Tongue (tissue), 2 donors: Measurements from ENCODE around the gene COL4A3. TPM values are rescaled to one million over a fixed set of nuclear protein-coding genes. Genes with fewer than 3 reads are reported as not detected.

ENCODE experiments used
- DNase-seq: peaks from one replicate; pipeline ENCODE4 v3.0.0-alpha.2; 2015
- total RNA-seq: library from RNA; depleted of rRNA; stranded (reverse); fragments of >200 nt; gene quantifications from one replicate; pipeline ENCODE4 v1.2.3, GENCODE V29; 2014

COL4A3 gene
- total RNA-seq: 7.3 TPM

DNA sequence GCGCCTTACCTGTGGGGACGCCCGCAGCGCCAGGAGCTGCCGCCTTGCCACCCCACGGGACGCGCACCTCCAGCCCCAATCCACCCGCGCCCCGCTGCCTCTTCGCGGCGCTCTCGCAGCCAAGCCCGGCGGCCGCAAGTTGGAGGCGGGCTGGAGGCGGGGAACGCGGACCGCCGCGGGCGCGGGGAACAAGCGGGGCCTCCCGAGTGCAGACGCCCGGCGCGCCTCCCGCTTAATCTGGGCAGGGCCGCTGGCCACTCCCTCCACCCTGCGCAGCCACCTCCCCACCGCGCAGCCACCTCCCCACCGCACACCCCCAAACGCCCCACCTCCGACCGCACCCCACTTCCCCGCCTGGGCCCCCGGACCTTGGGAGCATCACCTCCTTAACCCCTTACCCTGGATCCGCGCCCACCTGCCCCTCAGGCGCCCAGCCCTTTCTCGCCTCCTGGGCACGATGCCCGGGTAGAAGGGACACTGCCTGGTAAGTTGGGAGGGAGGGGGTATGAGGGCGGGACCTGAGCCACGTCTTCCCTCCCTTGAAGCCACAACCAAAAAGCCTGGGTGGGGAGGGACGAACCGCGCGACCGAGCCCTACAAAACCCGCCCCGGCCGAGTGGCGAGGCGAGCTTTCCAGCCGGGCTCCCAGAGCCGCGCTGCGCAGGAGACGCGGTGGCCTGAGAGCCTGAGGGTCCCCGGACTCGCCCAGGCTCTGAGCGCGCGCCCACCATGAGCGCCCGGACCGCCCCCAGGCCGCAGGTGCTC is at the start of gene COL4A3, which contains the start of gene COL4A4:
Gene COL4A3 (plus strand): TSS at position 627 of the 765 bp plus-strand sequence. CDS start 103 bp downstream, at position 730.
Gene COL4A4 (minus strand): TSS at position 208 of the 765 bp plus-strand sequence. CDS start 16,722 bp downstream, outside the sequence.
- peak; percentile 44 for DNase-seq

DNA sequence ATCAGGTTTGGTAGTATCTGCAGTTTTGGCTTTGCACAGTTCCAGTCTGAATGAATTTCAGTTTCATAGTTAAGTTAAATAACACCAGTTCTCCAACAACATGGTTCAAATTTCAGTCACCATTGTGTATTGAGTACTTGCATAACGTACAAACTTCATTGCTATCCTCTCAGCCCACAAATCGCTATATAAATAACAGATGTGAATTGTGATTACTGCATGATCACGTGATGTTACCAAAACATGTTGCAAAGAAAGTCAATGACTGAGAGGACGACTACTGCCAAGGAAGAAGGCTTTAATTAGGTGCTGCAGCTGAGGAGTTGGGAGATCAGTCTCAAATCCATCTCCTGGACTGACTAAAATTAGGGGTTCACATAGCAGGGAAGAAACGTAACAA is 48.7 kb upstream of the COL4A3 start:
- peak; percentile 32 for DNase-seq

DNA sequence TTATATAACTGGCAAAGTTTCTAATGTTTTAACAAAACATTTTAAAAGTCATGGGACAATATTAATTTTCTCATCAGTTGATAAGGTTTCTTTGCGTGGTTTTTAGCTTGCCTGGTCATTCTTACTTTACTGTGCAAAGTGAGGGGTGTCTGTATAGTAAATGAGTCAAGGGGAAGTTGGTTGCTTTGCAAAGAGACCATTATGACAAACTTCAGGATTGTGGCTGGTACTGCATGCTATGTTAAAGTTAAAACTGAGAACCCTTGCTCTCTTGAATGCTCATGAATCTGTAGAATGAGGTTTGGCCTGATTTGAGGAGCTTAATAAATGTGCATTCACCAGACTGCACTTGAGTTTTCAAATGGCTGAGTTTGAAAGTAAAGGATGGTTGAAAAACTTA is 47.4 kb upstream of the COL4A3 start:
- DNase-seq: no peak

DNA sequence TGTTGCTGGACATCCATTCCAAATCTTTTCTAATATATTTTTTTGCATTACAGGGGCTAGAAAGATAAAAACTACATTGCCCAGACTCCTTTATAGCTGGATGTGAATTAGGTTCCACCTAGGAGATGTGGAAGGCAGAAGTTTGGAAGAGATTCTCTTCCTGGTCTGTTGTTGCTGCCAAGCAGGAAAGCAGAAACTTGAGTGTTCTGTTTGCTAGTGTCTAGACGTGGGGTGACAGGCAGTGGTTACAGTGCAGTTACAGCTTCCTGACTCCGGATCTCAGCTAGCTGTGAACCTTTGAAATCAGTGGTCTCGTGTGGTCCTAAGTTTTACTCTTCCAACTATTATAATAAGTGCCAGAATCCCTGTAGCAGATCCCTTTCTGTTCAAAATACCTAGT is 46.6 kb upstream of the COL4A3 start:
- no peak for DNase-seq

DNA sequence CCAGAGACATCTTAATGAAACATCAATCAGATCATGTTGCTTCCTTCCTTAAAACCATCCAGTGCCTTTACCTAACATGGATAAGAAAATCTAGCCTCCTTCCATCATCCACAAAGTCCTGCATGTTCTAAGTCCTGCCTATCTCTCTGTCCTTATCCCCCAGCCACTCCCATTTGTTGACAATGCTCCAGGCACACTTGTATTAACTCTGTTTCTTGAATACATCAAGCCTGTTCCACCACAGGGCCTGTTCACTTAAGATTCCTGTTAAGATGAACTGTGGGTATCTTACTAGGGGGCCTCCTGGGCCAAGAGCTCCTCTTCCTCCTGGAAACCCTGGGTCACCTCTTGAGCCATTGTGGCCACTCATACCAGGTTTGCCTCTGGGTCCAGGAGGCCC is 46.1 kb upstream of the COL4A3 start:
- no peak for DNase-seq

DNA sequence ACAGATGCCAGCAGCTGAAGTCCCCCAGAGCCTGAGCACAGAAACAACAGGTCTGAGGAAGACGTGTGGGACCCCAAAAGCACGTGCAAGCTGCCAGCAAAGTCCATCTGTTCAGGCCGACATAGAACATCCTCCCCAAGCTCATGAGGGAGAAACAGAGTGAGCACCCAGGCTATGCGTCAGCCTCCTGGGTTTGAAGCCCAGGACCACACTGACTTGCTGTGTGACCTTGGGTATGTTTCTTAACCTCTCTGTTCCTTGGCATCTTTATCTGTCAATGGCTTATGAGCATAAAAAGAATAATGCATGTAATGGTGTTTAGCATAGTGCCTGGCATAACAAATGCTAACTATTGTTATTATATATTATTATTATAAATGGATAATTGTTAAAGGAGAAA is 40.7 kb upstream of the COL4A3 start:
- DNase-seq: no peak

DNA sequence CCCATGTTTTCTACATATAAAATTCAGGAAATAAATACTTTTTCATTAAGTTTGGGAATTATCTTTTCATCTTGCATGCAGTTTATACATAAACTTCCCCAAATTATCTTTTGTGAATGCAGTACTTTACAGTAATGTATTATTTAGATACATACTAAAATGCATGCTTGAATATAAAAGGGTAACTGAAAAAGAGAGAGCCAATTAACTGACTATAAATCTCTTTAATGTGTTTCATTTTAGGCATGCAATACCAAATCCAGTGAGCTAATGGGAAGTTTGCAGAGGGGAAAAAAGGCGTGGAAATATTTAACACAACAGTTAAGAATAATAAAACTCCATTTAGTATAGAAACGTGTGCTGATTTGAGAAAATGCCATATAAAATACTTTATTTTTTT is 39.6 kb upstream of the COL4A3 start:
- DNase-seq: no peak

DNA sequence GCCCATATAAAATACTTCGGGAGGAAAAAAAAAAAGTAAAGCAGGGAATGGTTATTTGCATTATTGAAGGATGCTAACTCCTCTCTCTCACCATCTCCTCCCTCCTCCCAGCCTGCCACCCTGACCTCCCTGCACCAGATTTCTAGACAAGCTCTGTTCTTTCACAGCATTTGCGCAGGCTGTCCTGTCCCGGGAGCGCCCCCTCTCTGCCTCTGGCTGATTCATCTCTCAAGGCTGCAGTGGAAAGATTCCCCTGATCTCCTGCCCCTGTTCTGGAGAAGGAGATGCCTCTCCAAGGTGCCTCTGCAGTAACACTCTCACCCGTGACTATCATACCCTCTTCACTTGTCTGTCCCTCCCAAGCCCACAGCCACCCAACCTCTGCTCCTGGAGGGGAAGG is 38.9 kb upstream of the COL4A3 start:
- DNase-seq: no peak

DNA sequence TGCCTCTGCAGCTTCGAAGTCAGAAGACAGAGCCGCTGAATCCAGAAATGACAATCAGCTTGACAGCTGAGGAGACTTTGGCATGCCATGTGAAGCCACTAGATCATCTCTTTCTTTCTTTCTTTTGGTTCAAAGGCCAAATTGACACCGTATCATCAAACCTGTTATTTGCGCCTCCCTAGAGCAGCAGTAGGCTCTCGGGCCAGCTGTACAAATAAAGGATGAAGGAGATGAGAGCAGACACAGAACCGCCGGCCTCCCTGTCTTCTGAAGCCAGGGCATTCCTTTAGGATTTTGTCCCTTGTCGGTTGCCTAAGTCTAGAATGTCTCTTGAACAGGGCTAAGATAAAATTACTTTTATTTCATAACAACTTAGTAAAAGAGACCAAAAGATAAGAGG is 37.2 kb upstream of the COL4A3 start:
- no peak for DNase-seq

DNA sequence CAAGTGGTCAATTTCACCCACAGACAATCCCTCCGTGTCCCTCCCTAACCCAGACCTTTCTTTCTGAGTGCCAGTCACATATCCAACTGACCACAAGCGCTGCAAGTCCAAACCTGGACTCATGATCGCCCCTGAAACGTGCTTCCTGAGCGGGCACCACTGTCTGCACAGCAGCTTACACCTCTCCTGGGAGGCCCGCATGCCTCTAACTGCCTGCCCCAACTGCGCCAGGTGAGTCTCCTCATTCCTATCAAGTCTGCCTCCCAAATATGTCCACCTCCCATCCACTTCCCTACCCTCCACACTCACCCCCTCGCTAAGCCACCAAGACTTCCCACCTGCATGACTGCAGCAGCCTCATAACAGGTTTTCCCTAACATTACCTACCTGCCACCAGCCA is 33.8 kb upstream of the COL4A3 start:
- DNase-seq: no peak

DNA sequence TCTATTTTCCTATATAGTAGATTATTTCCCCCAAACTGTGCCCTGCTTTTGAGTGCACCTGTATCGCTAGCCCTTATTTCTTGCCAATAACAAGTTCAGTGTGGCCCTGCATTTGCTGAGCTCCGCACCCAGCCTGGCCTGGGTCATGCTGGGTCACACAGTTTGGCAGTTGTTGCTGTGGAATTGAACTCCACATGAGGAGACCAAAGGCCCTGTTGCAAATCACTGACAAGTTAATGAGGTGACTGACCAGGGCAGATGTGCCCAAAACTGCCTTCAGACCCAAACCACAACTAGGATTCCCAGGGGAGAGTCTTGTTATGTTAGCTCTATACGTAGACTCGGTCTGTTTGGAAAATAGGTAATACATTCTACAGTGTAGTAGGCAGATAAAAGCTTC is 31.4 kb upstream of the COL4A3 start:
- no peak for DNase-seq

DNA sequence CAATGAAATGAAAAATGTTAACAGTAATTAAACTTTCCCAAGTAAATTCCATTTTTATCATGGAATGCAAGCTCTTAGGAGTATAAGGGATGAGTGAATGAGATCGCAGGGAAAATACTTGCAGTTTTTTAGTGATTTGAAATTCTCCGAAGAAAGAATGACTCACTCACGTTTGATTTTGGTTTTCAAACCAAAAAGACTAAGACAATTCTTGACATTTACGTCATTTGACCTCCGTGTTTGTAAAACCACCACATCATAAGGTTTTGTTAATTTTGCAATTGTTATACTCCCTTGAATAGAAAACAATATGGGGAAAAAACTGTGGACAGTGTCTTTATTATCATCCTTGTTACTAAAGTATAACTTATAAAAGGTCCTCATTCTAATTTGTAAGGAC is 29.8 kb upstream of the COL4A3 start:
- DNase-seq: no peak

DNA sequence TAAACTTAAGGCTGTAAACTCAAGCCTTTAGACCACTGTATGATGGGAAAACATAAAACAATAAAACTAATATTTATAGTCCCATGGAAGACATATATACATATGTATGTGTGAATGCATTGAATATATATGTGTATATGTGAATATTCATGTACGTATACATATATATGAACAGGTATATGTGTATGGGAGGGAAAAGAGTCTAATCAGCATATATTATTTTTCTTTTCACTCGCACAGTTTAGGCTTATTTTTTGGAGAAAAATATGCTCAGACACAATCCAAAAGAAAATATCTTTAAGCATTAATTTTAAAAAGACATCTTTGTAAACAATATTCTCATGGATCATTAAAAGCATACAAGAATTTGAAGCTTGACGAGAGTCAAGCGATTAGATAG is 23.1 kb upstream of the COL4A3 start:
- DNase-seq: no peak

DNA sequence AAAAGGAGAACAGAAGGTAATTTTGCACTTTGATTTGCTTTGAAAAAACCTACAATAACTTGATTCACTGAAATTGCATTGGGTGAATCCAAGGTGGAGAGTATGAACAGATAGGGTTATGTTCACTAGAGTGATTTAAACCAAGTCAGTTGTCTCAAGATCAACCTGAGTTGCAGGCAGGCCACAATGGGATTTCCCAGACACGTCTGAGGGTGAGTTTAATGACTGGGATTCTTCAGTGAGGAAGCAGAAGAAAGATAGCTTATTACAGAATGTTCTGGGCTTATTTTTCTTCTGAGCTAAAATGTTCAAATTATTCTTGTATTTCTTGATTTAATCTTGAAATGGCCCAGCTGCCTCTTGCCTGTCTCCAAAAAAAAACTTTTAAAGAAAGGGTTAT is 20.5 kb upstream of the COL4A3 start:
- no peak for DNase-seq

DNA sequence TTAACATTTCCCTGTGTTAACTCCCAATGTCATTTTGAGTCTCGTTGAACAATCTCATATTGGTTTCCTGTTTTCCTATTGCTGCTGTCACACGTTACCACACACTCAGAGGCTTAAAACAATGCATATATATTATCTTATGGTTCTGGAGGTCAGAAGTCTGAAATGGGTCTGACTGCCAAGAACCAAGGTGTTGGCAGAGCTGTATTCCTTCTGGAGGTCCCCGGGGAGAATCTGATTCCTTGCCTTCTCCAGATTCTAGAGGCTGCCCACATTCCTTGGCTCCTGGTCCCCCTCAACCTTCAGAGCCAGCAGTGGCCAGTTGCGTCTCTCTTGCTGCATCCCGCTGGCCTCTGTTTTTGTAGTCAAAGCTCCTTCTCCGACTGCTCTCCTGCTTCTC is 18.0 kb upstream of the COL4A3 start:
- no peak for DNase-seq

DNA sequence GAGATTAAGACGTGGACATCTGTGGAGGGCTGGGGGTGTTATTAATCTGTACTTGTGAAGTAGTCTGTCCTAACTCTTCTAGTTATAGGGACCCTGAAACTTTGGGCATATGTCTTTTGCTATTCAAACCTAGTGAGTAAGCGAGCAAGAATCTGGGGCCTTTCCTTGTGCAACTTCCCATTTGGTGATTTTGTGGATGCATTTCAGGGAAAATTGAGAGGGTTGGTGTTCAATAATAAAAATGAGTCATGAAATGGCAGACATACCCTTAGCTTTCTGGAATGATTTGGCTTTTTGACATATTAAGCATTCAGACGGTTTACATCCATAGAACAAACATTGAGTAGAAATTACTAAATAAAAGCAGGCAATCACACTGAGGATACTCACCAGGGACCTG is 17.4 kb upstream of the COL4A3 start:
- no peak for DNase-seq

DNA sequence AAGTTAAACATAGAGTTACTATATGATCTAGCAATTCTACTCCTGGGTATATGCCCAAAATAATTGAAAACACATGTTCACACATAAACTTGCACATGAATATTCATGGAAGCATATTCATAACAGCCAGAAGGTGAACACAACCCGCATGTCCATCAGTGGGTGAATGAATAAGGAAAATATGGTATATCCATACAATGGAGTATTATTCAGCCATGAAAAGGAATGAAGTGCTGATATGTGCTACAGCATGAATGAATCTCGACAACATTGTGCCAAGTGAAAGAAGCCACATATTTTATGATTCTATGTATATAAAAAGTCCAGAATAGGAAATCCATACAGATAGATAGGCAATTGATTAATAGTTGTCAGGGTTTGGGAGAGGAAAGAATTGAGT is 16.3 kb upstream of the COL4A3 start:
- no peak for DNase-seq

DNA sequence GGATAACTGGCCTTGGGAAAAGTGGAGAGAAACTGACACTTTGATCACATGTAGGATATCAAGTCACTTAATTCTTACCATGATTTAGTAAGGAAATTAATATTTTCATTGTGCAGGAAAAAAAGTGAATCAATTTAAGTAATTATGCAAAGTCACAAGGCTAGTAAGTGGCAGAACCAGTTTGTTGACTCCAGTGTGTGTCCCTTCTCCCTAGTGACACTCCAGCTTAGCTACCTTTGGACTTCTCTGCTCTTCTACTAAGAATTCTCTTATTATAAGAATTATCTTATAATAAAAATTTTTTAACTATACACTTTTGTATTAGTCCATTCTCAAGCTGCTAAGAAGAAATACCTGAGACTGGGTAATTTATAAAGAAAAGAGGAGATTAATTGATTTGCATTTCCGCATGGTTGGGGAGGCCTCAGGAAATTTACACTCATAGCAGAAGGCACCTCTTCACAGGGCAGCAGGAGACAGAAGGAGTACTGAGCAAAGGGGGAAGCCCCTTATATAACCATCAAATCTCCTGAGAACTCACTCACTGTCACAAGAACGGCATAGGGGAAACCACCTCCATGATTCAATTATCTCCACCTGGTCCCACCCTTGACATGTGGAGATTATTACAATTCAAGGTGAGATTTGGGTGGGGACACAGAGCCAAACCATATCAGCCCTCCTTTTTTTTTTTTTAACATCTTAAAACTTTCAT is 14.0 kb upstream of the COL4A3 start:
- no peak for DNase-seq

DNA sequence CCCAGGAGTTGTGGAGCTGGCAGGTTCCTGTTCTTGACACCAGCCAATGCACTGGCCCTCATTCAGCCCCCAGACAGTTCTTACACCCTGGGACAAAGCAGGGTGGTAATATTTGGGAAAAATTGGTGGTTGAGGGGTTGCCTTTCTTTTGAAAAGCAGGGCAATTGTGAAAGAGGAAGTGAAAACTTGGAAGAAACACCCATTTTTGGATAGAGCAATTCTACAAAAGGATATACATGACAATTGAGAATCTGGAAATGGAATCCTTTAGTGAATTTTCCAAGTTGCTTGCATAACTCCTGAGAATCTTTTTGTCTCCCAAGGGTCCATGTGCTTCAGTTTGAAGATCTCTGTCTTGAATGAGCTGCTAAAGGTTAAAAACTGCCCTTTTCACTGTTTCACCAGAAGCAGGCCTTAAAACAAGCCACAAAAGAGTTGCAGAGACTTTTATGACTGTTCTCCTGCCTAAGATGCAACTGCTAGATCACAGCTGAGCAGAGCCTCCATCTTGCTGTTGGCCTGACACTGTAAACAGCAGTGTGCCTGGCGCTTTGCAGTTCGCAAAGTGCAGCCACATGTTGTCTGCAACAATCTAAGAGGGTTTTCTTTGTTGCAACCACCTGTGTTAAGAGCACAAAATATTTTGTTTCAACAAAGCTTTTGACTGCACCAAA is 12.2 kb upstream of the COL4A3 start:
- no peak for DNase-seq

DNA sequence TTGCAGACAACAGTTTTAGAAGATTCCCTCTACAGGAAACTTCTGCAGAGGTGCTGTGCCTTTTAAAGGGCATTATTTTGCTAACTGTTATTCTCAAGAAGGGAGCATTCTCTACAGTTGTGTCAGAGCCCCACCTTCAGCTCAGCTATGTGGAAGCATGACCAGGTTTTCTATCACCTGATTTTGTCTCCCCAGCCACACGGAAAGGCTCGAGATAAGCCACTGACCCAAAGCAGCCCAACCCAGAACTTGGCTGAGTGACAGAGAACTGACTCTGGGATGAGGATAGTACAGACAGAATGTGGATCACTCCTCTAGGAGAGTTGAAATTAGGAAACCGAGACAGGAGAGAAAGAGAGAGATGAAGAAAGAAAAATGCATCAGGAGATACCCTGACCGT is 11.1 kb upstream of the COL4A3 start:
- no peak for DNase-seq

DNA sequence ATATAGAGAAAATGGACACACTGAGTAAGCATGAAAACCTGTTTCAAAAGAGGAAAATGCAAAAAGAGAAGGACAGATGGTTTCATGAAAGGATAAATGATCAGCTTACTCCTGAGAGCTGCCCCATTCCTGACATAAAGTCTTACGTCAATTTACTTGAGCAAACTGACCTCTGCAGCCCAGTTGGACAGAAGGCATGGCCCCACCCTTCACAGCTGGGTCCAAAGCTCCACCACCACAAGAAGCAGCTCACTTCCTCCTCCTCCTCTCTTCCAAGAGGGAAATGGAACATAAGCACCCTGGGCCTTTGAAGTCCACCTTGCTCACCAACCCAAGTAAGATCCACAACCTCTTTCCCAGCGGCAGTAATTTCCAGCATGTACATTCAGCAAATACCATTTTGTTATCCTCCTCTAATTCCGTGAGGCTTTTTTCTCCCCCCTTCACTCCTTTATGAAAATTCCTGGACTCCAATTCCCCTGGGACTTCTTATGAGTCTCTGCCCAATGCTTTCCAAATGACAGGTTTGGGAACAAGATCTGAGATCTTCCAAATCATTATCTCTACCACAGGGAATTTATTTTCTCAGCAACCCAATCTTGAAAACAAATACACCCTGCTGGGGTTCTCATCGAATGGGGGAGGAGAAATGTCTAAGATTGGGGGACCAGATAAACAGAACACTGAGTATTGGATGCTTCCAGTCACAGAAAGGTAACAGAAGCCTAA is 10.5 kb upstream of the COL4A3 start:
- no peak for DNase-seq

DNA sequence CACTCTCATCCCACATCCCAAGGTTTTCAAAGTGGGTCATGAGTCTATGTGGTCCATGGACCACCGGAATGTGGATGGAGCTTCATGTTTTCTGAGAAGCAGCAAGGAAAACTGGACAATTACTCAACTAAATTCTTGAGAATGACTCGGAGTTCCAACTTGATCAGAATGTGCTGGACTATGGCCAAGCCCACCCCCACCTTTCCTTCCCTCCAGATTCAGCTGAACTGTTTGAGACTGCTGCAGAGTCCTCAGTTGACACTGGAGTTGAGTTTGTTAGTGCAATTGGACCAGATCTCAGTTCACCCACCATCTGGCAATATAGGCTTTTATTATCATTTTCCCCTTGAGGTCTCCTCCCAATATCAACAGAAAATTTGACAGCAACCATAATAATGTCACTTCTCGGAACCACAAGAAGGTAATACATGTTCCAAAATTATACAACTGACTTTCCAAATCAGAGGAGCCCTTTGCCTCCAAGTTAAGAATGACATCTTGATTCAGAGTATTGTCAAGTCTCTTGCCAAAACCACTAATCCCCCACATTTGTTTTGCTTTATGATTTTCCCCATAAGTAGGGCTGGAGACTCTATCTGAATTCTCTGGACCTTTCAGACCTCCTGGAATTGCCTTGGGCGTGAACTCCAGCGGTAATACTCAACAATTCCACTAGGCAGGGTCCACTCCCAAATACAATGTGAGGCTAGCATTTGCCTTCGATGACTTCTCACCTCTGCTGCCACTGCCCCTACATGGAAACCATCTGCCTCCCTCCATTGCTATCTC is 9.2 kb upstream of the COL4A3 start:
- no peak for DNase-seq
